Upper lobe of left lung (tissue), 4 donors: ENCODE results near the gene IL12RB2.

Experiments
- CTCF ChIP-seq, 6 experiments: fragments of 450-650 bp in 4 of 6; fragments of 200-600 bp in 2 of 6; sonication (generic) in 2 of 6; IDR thresholded peaks; one replicate each; pipeline ENCODE4 v1.5.1; 2016 to 2019; ENCODE audit warnings: antibody characterized with exemption in 6 of 6
- EP300 ChIP-seq, 4 donors: sonication (generic); formaldehyde crosslinking; IDR thresholded peaks; one replicate each; pipeline ENCODE4 v1.5.1; 2017; ENCODE audit warnings: antibody characterized with exemption in 4 of 4, control low read depth in 2 of 4

DNA sequence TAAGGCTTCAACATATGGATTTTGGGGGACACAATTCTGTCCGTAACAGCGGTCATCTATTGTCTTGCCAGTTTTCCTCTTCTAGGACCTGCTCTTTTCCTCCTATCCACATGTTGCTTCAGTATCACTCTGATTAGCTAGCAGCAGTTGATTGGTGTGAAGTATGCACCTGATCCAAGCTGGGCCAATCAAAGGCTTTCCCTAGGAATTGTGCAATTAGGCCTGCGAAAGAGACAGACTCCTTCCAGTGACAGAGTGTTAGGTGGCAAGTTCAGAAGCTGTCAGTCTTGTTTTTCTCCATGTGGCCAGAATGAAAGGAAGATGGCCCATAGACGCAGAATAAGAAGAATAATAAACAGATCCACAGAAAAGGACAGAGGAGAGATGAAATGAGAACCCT lies 34.1 kb upstream of the IL12RB2 start:
- no peak for TF ChIP-seq EP300 (IDR thresholded peaks at IDR 0.05)
- TF ChIP-seq CTCF (IDR thresholded peaks at IDR 0.05): no peak
